NCI-H446 (cell line): ENCODE data around the gene PIP4K2C.
"Not testable (repeated sequence)": the region's sequence is repeated elsewhere in the genome, so short reads cannot be mapped to it uniquely, and the experiment has no call there.

ENCODE experiments used
- DNase-seq, 2 experiments: peaks; one replicate each; lab custom pipeline; 2025; lab: John Stamatoyannopoulos, UW

Gene PIP4K2C

DNA sequence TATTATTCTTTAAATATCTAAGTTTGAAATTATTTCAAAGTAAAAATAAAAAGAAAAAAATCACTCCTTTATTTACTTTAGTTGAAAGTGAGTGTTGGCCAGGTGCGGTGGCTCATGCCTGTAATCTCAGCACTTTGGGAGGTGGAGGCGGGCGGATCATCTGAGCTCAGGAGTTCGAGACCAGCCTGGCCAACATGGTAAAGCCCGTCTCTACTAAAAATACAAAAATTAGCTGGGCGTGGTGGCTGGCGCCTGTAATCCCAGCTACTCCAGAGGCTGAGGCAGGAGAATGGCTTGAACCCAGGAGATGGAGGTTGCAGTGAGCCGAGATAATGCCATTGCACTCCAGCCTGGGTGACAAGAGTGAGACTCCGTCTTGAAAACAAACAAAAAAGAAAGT lies 45.7 kb downstream of the PIP4K2C start:
- DNase-seq, result not testable (repeated sequence)

DNA sequence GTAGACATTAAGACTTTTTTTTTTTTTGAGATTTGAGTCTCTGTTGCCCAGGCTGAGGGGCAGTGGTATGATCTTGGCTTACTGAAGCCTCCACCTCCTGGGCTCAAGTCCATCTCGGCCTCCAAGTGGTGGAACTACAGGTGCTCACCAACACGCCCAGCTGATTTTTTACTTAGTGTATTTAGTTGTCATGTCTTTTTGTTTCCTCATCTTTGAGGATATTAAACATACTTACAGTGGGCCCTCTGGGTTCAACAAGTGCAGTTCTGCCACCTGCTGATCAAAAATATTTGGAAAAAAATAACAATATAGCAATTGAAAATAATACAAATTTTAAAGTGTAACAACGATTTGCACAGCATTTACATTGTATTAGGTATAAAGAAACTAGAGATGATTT lies 46.4 kb downstream of the PIP4K2C start:
- DNase-seq, result no peak

DNA sequence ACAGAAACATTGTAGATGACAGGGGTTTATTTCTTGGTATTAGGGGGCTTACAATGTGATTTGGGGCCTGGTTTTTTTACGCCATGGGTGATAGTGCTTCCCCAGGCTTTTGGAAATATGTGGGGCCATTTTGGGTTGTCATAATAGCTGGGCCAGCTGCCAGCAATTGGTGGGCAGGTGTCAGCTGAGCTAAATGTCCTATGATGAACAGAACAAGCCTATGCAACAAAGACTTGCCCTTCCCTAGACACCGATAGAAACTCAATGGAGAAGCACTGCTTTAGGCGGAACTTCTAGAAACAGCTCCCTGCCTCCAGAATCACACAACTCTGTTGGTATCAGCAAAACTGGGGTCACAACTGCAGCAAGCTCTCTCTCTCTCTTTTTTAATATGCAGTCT lies 47.1 kb downstream of the PIP4K2C start:
- no peak for DNase-seq

DNA sequence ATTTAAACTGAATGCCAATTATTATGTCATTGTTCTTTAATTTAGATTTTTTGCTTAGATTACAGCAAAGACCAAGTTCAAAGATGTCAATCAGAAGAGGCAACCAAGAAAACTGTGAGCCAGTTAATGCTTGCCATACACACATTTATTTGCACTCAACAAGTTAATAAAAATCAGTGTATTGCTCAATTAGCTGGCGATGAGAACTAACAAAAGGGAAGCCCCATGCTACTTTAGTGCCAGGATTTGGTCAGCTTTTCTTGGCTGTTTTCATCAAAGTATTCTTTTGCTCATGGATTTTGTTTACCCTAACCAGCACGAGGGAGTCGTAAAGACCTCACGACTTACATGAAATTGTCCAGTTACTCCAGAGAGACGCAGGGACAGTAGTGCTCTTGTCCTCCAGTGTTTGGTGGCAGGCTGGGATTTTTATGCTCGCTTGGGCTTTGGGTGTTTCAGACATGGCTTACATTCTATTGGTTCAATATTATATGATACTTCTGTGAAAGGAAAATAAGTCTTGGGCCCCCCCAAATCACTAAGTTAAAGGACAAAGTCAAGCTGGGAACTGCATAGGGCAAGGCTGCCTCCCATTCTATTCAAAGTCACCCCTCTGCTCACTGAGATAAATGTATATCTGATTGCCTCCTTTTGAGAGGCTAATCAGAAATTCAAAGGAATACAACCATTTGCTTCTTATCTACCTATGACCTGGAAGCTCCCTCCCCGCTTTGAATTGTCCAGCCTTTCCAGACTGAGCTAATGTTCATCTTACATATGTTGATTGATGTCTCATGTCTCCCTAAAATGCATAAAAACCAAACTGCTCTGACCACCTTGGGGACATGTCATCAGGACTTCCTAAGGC lies 49.4 kb downstream of the PIP4K2C start:
- DNase-seq, result no peak

- no peak for DNase-seq
Measured at GRCh38 chr12:57641699-57642442, 50.9 kb downstream of the PIP4K2C start.

- DNase-seq, result not testable (repeated sequence)
Measured at GRCh38 chr12:57645990-57646658, 55.1 kb downstream of the PIP4K2C start.

DNA sequence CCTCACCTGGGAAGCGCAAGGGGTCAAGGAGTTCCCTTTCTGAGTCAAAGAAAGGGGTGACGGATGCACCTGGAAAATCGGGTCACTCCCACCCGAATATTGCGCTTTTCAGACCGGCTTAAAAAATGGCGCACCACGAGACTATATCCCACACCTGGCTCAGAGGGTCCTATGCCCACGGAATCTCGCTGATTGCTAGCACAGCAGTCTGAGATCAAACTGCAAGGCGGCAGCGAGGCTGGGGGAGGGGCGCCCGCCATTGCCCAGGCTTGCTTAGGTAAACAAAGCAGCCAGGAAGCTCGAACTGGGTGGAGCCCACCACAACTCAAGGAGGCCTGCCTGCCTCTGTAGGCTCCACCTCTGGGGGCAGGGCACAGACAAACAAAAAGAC lies 55.7 kb downstream of the PIP4K2C start:
- not testable (repeated sequence) for DNase-seq
